ENCODE data around the gene EVPLL.
"Not testable (repeated sequence)": the region's sequence is repeated elsewhere in the genome, so short reads cannot be mapped to it uniquely, and the experiment has no call there.

Gene EVPLL

GRCh38 chr17:18377437-18378204 is at the start of gene EVPLL:
TSS of gene EVPLL (plus strand) at chr17:18377778. CDS start at chr17:18380938, 3,160 bp downstream.
- peak; percentile 15 for TF ChIP-seq CTCF (IDR thresholded peaks at IDR 0.05; ENCODE audit: extremely low read depth, insufficient read depth, missing control alignments)
- DNase-seq (ENCODE audit: low spot score): no peak
- in situ Hi-C loops (cut with MboI; ENCODE audit: low pct_unique_long_range_greater_than_20kb, low sequenced_read_pairs, unreplicated experiment): no loop called here

GRCh38 chr17:18328643-18329204 is 48.9 kb upstream of the EVPLL start:
- no peak for DNase-seq (ENCODE audit: low spot score)
- in situ Hi-C loops (cut with MboI; ENCODE audit: low pct_unique_long_range_greater_than_20kb, low sequenced_read_pairs, unreplicated experiment): no loop called here
- no peak for TF ChIP-seq CTCF (IDR thresholded peaks at IDR 0.05; ENCODE audit: extremely low read depth, insufficient read depth, missing control alignments)

- DNase-seq (ENCODE audit: low spot score): no peak
- in situ Hi-C loops (cut with MboI; ENCODE audit: low pct_unique_long_range_greater_than_20kb, low sequenced_read_pairs, unreplicated experiment): no loop called here
- no peak for TF ChIP-seq CTCF (IDR thresholded peaks at IDR 0.05; ENCODE audit: extremely low read depth, insufficient read depth, missing control alignments)
Measured at GRCh38 chr17:18331879-18332278, 45.7 kb upstream of the EVPLL start.

- DNase-seq (ENCODE audit: low spot score): no peak
- in situ Hi-C loops (cut with MboI; ENCODE audit: low pct_unique_long_range_greater_than_20kb, low sequenced_read_pairs, unreplicated experiment): no loop called here
- TF ChIP-seq CTCF (IDR thresholded peaks at IDR 0.05; ENCODE audit: extremely low read depth, insufficient read depth, missing control alignments): no peak
Measured at GRCh38 chr17:18332909-18333489, 44.6 kb upstream of the EVPLL start.

- DNase-seq (ENCODE audit: low spot score); in situ Hi-C loops (cut with MboI; ENCODE audit: low pct_unique_long_range_greater_than_20kb, low sequenced_read_pairs, unreplicated experiment): not testable (repeated sequence)
Measured at GRCh38 chr17:18338158-18338557, 39.4 kb upstream of the EVPLL start.

GRCh38 chr17:18339933-18340332 is 37.6 kb upstream of the EVPLL start:
- in situ Hi-C loops (cut with MboI; ENCODE audit: low pct_unique_long_range_greater_than_20kb, low sequenced_read_pairs, unreplicated experiment): no loop called here
- no peak for TF ChIP-seq CTCF (IDR thresholded peaks at IDR 0.05; ENCODE audit: extremely low read depth, insufficient read depth, missing control alignments)

GRCh38 chr17:18344021-18344420 is 33.6 kb upstream of the EVPLL start:
- in situ Hi-C loops (cut with MboI; ENCODE audit: low pct_unique_long_range_greater_than_20kb, low sequenced_read_pairs, unreplicated experiment): no loop called here
- no peak for TF ChIP-seq CTCF (IDR thresholded peaks at IDR 0.05; ENCODE audit: extremely low read depth, insufficient read depth, missing control alignments)
- peak; percentile 52 for DNase-seq (ENCODE audit: low spot score)

More at GRCh38 chr17:18339933-18340332, 37.6 kb upstream of the EVPLL start:
- no peak for DNase-seq (ENCODE audit: low spot score)

All from GM13977 (cell line).